Neural cell (in vitro differentiated cells): ENCODE data around the gene RNF34.

Experiments used
- EP300 ChIP-seq: fragments of 450-650 bp; conservative IDR thresholded peaks from 2 replicates; pipeline ENCODE4 v1.6.1; 2014; ENCODE audit warnings: antibody characterized with exemption, mild to moderate bottlenecking, moderate library complexity; ENCODE audit not compliant: poor library complexity, severe bottlenecking
- EZH2 ChIP-seq: fragments of 200-600, 300-800 bp; shearing (Covaris generic), sonication (generic); IDR thresholded peaks from 2 replicates; pipeline ENCODE4 v1.6.1; 2014; ENCODE audit warnings: antibody characterized with exemption, low read length, borderline replicate concordance, mild to moderate bottlenecking; ENCODE audit not compliant: insufficient read depth, poor library complexity, severe bottlenecking
- RAD21 ChIP-seq: fragments of 450-650 bp; conservative IDR thresholded peaks from 2 replicates; pipeline ENCODE4 v1.6.1; 2014; ENCODE audit warnings: antibody characterized with exemption, mild to moderate bottlenecking, moderate library complexity
- TF ChIP-seq, protein P1 (sequence below): fragments of 450-650 bp; IDR thresholded peaks from 2 replicates; pipeline ENCODE4 v1.5.1; 2014; ENCODE audit warnings: antibody characterized with exemption, mild to moderate bottlenecking, moderate library complexity; ENCODE audit not compliant: poor library complexity, severe bottlenecking

DNA sequence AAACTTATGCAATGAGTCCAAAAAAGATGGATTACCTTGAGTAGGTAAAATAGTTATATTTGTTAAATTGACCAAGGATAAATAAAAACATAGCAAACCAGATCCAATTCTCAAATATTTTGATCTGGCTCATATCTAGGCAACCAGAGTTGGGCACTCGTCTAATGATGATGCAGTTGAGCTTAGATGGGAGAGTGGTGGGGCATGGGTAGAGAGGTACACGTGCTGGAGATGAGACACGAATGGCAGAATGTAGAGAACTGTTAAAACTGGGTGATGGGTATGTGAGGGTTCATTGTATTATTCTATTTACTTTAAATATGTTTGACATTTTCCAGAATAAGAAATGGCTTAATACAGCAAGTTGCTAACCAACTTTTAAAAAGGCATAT lies 7.6 kb upstream of the RNF34 start:
- TF ChIP-seq, protein P1, sequence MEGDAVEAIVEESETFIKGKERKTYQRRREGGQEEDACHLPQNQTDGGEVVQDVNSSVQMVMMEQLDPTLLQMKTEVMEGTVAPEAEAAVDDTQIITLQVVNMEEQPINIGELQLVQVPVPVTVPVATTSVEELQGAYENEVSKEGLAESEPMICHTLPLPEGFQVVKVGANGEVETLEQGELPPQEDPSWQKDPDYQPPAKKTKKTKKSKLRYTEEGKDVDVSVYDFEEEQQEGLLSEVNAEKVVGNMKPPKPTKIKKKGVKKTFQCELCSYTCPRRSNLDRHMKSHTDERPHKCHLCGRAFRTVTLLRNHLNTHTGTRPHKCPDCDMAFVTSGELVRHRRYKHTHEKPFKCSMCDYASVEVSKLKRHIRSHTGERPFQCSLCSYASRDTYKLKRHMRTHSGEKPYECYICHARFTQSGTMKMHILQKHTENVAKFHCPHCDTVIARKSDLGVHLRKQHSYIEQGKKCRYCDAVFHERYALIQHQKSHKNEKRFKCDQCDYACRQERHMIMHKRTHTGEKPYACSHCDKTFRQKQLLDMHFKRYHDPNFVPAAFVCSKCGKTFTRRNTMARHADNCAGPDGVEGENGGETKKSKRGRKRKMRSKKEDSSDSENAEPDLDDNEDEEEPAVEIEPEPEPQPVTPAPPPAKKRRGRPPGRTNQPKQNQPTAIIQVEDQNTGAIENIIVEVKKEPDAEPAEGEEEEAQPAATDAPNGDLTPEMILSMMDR: no peak
- TF ChIP-seq EZH2 (no peak), EP300 (no peak), RAD21 (no peak)
